GM12878 (cell line): ENCODE data around the gene ETV6. TPM values are rescaled to one million over a fixed set of nuclear protein-coding genes. Genes with fewer than 3 reads are reported as not detected.
A peak's percentile ranks its signal among the peaks of the same experiment; 100 is the strongest.

Source experiments
- CREB1 ChIP-seq: IDR thresholded peaks from 2 replicates; pipeline ENCODE4 v1.6.1; 2012; ENCODE audit warnings: low read depth, mild to moderate bottlenecking, inconsistent platforms
- CREM ChIP-seq: IDR thresholded peaks from 2 replicates; pipeline ENCODE4 v1.6.1; 2014; ENCODE audit warnings: antibody characterized with exemption, low read depth
- CTCF ChIP-seq, 3 experiments: IDR thresholded peaks in 2 of 3; conservative IDR thresholded peaks in 1 of 3; 2 replicates each; pipeline ENCODE4 v1.5.1; 2011; ENCODE audit warnings: low read depth in 3 of 3, low read length in 3 of 3, mild to moderate bottlenecking in 3 of 3, control low read depth in 2 of 3, moderate library complexity in 2 of 3, inconsistent platforms in 1 of 3, mixed read lengths in 1 of 3; ENCODE audit not compliant: control insufficient read depth in 2 of 3, insufficient read depth in 1 of 3; ENCODE audit errors: extremely low read depth in 1 of 3
- ESRRA ChIP-seq: IDR thresholded peaks from 2 replicates; pipeline ENCODE4 v1.6.1; 2012; ENCODE audit warnings: mild to moderate bottlenecking, low read length, improper control_type of control experiment
- HCFC1 ChIP-seq: fragments of 150-350 bp; IDR thresholded peaks from 2 replicates; pipeline ENCODE4 v1.6.1; 2014; ENCODE audit warnings: low read length
- LARP7 ChIP-seq: fragments of 450-650 bp; IDR thresholded peaks from 2 replicates; pipeline ENCODE4 v1.6.1; 2017; ENCODE audit warnings: mild to moderate bottlenecking
- NBN ChIP-seq: fragments of 450-650 bp; IDR thresholded peaks from 2 replicates; pipeline ENCODE4 v1.6.1; 2016
- POLR2AphosphoS2 ChIP-seq: IDR thresholded peaks from 2 replicates; pipeline ENCODE4 v1.6.1; 2011; ENCODE audit warnings: low read depth, mild to moderate bottlenecking, low read length, improper control_type of control experiment, moderate library complexity
- POLR2AphosphoS5 ChIP-seq: IDR thresholded peaks from 2 replicates; pipeline ENCODE4 v1.6.1; 2011; ENCODE audit warnings: mild to moderate bottlenecking, low read length, inconsistent platforms
- SIX5 ChIP-seq: IDR thresholded peaks from 2 replicates; pipeline ENCODE4 v1.6.1; 2011; ENCODE audit warnings: mild to moderate bottlenecking, low read depth, low read length, moderate library complexity; ENCODE audit not compliant: severe bottlenecking
- ZSCAN29 ChIP-seq: fragments of 450-650 bp; IDR thresholded peaks from 2 replicates; pipeline ENCODE4 v1.6.1; 2017; ENCODE audit warnings: mild to moderate bottlenecking, moderate library complexity
- polyA plus RNA-seq, 11 experiments: library from polyadenylated mRNA; depleted of rRNA in 4 of 11; unstranded in 6 of 11; stranded (reverse) in 5 of 11; fragments of >200 nt; fragmentation: Nextera tagmentation in 4 of 11; fragmentation: Illumina TruSeq in 1 of 11; extraction: Ambion mirVana in 4 of 11; extraction: Trizol in 1 of 11; gene quantifications; 1 replicate in 1 of 11; 2 replicates in 10 of 11; pipeline versions ENCODE4 v1.2.1 to v1.2.3, GENCODE V29; 2011 to 2016; ENCODE audit warnings: inconsistent platforms in 2 of 11, missing spikeins in 2 of 11, low read depth in 1 of 11
- total RNA-seq, 4 experiments: library from RNA; depleted of rRNA in 3 of 4; stranded (reverse); fragments of >200 nt in 3 of 4; fragmentation: Illumina TruSeq in 1 of 4; extraction: Trizol in 1 of 4; gene quantifications; 2 replicates each; pipeline versions ENCODE4 v1.2.1 to v1.2.3, GENCODE V29; 2013 to 2021
- TF ChIP-seq, protein P1 (sequence below): IDR thresholded peaks from 2 replicates; pipeline ENCODE4 v1.6.1; 2011; ENCODE audit warnings: borderline replicate concordance, low read depth, mild to moderate bottlenecking, moderate library complexity, low read length; ENCODE audit not compliant: insufficient read depth, poor library complexity, severe bottlenecking
- TF ChIP-seq, protein P2 (sequence below): IDR thresholded peaks from 2 replicates; pipeline ENCODE4 v1.6.1; 2012; ENCODE audit warnings: low read depth, low read length, improper control_type of control experiment

The ETV6 gene
- total and polyA plus RNA-seq, 10 of the 15 experiments (the other 5 are each of a cell fraction or from before 2014, with no cell fraction given), result 6.6 to 74.8 (median 24.6) TPM

DNA sequence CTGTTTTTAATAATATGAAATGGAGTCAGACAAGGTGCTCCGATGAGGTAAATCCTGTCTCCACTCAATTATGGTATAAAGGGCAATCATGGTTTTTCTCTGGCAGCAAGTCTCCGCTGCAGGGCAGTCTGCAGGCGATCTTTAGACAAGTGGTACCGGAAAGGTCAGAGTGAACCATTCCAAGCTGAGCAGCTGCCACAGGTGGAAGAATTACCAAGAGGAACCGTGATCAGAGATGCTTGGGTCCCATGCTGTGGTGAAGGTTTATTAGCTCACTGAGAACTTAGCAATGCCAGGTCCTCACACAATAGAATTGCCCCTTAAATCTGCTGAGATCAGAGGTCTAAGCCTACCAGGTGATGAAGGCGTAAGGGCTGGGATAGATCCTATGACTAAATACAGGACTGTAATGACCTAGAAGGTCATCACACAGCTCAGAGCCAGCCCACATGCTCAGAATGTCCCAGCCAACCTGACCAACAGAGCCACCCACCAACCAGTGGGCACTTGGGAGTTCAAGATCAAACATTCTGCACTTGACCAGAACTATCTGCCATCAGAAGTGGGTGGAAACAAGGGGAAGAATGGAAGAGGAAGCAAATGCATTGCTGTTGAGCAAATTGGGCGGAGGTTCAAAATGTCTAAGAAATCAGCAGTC is 246.1 kb downstream of the ETV6 start (continued):
- peak; percentile 56; the same call in 1 of the 2 replicates for TF ChIP-seq POLR2AphosphoS5
- no peak for TF ChIP-seq LARP7
- no peak for TF ChIP-seq HCFC1
- no peak for TF ChIP-seq CREM
- no peak for TF ChIP-seq SIX5
- TF ChIP-seq, protein P1, sequence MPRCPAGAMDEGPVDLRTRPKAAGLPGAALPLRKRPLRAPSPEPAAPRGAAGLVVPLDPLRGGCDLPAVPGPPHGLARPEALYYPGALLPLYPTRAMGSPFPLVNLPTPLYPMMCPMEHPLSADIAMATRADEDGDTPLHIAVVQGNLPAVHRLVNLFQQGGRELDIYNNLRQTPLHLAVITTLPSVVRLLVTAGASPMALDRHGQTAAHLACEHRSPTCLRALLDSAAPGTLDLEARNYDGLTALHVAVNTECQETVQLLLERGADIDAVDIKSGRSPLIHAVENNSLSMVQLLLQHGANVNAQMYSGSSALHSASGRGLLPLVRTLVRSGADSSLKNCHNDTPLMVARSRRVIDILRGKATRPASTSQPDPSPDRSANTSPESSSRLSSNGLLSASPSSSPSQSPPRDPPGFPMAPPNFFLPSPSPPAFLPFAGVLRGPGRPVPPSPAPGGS, result no peak
- no peak for TF ChIP-seq ZSCAN29
- TF ChIP-seq ESRRA, result no peak
- TF ChIP-seq CTCF (IDR thresholded peaks at IDR 0.05 in 2 of 3, conservative IDR thresholded peaks at IDR 0.05 in 1 of 3; ENCODE audit: control insufficient read depth in 2 of 3, extremely low read depth in 1 of 3, insufficient read depth in 1 of 3, low read depth in 3 of 3, low read length in 3 of 3), result no peak
- 0 out of 2 replicates have a peak, but pooled peaks have one; percentile 22 for TF ChIP-seq POLR2AphosphoS2
- 0 out of 2 replicates have a peak, but pooled peaks have one; percentile 29 for TF ChIP-seq CREB1
- no peak for TF ChIP-seq NBN
- TF ChIP-seq, protein P2, sequence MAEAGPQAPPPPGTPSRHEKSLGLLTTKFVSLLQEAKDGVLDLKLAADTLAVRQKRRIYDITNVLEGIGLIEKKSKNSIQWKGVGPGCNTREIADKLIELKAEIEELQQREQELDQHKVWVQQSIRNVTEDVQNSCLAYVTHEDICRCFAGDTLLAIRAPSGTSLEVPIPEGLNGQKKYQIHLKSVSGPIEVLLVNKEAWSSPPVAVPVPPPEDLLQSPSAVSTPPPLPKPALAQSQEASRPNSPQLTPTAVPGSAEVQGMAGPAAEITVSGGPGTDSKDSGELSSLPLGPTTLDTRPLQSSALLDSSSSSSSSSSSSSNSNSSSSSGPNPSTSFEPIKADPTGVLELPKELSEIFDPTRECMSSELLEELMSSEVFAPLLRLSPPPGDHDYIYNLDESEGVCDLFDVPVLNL, result no peak
